ENCODE results near the gene HYAL4.
"Not testable (repeated sequence)": the region's sequence is repeated elsewhere in the genome, so short reads cannot be mapped to it uniquely, and the experiment has no call there.

The HYAL4 gene

DNA sequence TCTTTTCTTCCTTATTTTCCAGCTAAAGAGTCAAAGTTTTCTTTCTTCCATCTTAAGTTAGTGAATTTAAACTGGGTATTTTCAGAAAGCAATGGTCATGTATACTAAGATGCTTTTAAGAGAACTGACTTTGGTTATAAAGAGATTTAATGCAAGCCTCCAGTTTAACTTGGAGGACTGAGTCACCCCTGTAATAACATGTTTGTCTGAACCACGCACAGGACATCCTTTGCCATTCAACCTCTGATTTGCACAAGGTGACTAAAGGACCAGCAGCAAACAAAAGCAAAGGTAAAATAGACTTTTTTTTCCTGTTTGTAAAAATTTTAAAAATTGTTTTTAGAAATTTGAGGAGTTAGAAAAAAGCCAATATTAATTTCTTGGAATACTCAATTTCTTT lies 2.9 kb downstream of the HYAL4 start:
- DNase-seq (ENCODE audit: low read depth in 2 of 2): no peak

DNA sequence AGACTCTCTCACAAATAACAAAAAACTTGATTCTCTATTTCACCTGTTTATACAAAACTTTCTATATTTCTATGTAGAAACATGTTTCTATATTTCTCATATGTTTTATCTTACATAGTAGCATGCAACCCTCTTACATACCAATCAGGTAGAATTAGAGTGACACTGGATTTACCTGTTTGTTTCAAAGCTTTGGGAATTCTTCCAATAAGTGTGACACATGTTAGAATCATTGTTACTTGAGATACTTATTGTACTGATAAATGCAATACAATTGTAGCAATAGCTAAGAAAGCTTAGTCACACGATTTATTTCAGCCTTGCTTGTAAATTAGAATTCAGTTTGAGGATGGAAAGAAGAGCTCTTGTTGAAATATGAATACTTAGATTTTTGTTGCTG lies 4.9 kb downstream of the HYAL4 start:
- DNase-seq (ENCODE audit: low read depth in 2 of 2): no peak

GRCh38 chr7:123851404-123851803 lies 6.4 kb downstream of the HYAL4 start:
- not testable (repeated sequence) for DNase-seq (ENCODE audit: low read depth in 2 of 2)

GRCh38 chr7:123854291-123854690 lies 9.3 kb downstream of the HYAL4 start:
- DNase-seq (ENCODE audit: low read depth in 2 of 2): not testable (repeated sequence)

- not testable (repeated sequence) for DNase-seq (ENCODE audit: low read depth in 2 of 2)
Measured at GRCh38 chr7:123856428-123856827, 11.5 kb downstream of the HYAL4 start.

DNA sequence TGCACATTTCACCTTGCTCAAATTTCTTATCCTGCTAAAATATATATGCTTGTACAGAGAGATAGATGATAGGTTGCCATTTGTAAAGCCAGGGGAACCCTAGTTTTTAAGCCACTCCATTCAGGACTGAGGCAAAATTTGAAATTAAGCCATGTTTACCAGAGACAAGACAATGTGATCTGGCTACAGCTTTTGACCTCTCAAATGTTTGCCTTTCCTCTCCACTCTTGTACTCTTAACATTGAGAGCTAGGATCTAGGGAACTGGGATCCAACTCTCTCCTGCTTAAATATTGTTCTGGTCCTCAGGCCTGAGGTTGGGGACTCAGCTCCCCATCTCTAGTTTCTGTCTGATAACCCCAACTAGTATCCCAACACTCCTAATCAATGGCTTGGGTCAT lies 15.9 kb downstream of the HYAL4 start:
- DNase-seq (ENCODE audit: low read depth in 2 of 2): no peak

- no peak for DNase-seq (ENCODE audit: low read depth in 2 of 2)
Measured at GRCh38 chr7:123862775-123863174, 17.8 kb downstream of the HYAL4 start.

DNA sequence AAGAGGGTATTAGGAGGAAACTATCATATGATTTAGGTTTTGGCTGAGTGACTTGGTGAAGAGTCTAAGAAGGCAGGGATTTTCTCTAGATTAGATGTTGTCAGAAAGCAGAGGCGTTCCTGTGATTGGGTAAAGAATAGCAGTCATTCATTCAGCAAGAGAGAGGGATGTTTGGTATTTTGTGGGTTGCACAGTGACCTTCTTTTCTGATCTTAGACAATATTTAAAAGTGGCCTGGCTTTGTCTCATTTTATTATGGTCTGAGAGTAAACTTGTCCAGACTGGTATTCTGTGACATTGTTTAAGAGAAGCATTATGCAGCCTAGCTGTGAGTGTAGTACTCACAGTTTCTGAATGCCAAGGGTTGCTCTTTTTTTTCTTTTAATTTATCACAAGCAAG lies 18.5 kb downstream of the HYAL4 start:
- no peak for DNase-seq (ENCODE audit: low read depth in 2 of 2)

GRCh38 chr7:123864012-123864411 lies 19.0 kb downstream of the HYAL4 start:
- no peak for DNase-seq (ENCODE audit: low read depth in 2 of 2)

GRCh38 chr7:123864436-123864835 lies 19.5 kb downstream of the HYAL4 start:
- DNase-seq (ENCODE audit: low read depth in 2 of 2): no peak

GRCh38 chr7:123864966-123865365 lies 20.0 kb downstream of the HYAL4 start:
- no peak for DNase-seq (ENCODE audit: low read depth in 2 of 2)

DNA sequence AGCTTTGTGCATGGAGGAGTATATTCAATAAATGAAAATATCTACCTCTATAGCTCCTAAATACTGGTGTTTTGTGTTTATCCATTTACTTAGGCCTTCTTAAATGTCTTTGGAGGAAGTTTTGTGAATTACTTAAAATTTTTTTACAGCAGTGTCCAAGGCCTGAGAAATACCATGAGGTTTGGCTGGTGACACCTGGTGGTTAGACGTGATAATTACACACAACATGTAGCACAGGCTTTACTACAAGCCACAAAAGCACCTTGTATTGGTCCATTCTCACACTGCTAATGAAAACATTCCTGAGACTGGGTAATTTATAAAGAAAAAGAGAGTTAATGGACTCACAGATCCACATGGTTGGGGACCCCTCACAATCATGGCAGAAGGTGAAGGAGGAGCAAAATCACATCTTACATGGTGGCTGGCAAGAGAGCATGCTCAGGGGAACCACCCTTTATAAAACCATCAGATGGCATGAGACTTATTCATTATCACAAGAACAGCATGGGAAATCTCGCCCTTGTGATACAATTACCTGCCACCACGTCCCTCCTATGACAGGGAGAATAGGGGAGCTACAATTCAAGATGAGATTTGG lies 20.6 kb downstream of the HYAL4 start:
- no peak for DNase-seq (ENCODE audit: low read depth in 2 of 2)

DNA sequence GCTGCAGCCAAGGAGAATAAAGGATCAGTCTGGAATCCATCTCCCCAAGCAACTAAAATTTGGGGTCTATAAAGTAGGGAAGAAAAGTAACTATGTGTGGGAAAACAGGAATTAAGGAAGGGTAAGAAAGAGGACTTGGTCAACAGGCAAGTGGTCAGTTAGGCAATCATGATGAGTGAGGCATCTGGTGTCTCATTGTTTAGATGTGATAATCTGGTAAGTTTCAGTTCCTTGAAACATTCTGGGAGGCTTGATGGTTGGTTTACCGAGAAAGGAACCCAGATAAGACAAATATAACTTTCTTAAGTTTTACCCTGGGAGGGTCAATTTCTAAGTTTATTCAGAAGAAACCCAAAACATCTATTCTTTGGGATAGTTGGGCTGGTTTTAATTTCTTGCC lies 22.3 kb downstream of the HYAL4 start:
- DNase-seq (ENCODE audit: low read depth in 2 of 2): no peak

DNA sequence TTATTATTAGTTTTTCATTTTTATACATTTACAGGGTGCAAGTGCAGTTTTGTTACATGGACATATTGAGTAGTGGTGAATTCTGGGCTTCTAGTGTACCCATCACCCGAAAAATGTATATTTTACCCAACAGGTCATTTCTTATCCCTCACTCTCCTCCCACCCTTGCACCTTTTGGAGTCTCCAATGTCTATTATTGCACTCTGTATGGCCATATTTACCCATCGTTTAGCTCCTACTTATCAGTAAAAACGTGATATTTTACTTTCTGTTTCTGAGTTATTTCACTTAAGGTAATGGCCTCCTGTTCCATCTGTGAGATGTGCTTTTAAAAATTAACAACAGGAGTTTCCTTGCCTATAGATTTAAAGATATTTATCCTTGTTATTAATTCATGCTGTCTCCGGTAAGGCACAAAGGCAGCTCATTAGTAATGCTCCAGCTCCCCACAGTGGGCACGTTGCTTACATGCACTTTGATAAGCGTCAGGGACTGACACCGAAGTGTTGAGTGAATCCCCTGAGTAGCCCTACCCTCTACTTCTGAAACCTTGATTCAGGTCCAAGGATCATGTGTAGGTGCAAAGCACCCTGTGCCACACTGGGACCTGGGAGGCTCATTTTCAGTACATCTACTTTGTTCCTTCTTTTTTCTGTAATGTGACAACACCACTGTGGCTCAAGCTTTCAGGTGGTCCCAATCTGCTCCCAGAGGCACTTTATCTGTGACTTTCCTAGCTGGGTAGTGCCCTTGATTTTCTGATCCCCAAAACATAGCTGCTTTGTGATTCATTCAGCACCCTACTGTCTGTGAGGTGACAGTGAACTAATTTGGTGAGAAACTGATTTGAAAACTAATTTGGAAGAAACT lies 27.3 kb downstream of the HYAL4 start:
- DNase-seq (ENCODE audit: low read depth in 2 of 2): no peak

- DNase-seq (ENCODE audit: low read depth in 2 of 2): no peak
Measured at GRCh38 chr7:123872908-123873307, 27.9 kb downstream of the HYAL4 start.

DNA sequence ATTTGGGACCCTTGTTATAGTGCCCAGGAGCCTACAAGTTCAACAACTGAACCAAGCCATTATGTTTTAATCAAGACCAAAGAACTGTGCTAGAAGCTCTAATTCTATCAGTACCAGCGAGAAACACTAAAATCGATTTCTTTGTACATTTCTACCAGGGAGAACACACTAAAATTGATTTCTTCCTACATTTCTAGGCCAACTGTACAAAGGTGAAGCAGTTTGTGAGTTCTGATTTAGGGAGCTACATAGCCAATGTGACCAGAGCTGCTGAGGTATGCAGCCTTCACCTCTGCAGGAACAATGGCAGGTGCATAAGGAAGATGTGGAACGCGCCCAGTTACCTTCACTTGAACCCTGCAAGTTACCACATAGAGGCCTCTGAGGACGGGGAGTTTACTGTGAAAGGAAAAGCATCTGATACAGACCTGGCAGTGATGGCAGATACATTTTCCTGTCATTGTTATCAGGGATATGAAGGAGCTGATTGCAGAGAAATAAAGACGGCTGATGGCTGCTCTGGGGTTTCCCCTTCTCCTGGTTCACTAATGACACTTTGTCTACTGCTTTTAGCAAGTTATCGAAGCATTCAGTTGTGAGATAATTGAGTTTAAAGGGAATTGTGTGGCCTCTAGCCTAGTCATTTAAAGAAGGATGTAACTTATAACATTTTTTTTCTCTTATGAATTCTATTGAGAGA lies 31.7 kb downstream of the HYAL4 start:
- no peak for DNase-seq (ENCODE audit: low read depth in 2 of 2)

DNA sequence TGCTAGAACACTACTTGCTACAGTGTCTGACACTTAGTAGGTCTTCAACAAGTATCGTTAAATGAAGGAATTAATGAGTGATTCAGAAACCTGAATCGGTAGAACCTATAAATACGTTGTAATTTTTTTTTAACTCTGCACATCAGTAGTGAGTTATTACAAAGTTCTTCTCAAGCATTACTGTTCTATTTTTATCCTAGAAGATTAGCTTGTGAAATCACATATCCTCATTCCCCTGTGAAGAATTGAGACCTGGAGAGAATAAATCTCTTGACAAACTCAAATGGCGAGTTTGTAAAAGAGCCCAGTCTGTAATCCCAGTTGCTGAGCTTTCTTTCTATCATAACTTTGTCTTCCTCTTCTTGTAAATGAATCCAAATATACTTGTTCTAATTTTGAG lies 34.7 kb downstream of the HYAL4 start:
- DNase-seq (ENCODE audit: low read depth in 2 of 2): no peak

DNA sequence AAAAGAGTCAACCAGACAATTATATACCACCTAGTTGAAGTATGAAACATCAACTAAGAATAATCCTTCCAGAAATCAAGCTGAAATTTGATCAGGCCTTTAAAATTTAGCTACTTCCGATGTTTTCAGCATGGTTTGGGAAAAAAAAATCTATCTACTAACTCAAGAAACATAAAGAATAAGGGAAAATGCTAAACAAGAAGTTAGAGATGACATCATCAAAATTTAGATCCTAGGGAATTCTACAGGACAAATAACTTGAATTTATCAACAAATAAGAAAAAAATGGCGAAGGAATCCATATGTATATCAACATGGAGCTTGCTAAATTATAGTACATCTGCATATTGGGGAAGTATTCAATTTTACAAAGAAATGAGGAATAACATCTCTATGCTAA lies 36.3 kb downstream of the HYAL4 start:
- DNase-seq (ENCODE audit: low read depth in 2 of 2): no peak

GRCh38 chr7:123883154-123883553 lies 38.2 kb downstream of the HYAL4 start:
- no peak for DNase-seq (ENCODE audit: low read depth in 2 of 2)

DNA sequence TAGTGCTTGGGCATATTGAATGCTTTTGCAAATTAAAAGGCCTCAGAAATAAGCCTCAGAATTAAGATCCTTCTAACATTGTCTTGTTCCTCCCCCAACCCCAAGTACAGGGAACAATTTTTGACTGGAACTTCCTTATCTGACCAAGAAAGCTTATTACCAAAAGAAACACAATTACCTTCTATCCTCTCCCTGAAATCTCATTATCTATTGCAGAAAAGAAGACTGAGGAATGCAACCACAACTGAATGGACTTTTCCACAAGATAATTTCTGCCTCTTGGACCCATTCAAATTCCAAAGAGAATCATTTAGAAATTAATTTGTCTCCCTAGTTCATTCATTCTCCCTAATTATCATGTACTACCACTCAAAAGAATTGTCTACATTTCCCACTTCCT lies 43.2 kb downstream of the HYAL4 start:
- DNase-seq (ENCODE audit: low read depth in 2 of 2): no peak

GRCh38 chr7:123894753-123895152 lies 49.8 kb downstream of the HYAL4 start:
- DNase-seq (ENCODE audit: low read depth in 2 of 2): not testable (repeated sequence)

- no peak for DNase-seq (ENCODE audit: low read depth in 2 of 2)
Measured at GRCh38 chr7:123901101-123901500, 56.1 kb downstream of the HYAL4 start.

DNA sequence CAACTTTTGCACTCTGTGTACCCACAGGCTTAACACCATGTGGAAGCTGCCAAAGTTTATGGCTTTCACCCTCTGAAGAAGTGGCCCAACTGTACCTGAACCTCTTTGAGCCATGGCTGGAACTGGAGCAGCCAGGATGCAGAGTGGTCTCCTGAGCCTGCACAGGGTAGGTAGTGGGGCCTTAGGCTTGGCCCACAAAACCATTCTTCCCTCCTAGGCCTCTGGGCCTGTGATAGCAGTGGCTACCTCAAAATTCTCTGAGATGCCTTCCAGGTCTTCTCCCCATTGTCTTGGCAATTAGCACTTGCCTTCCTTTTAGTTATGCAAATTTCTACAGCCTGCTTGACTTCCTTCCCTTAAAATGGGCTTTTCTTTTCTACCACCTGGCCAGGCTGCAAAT lies 60.7 kb downstream of the HYAL4 start:
- DNase-seq (ENCODE audit: low read depth in 2 of 2): no peak

Measured in stimulated activated CD4-positive, alpha-beta T cell treated with anti-CD3 and anti-CD28 coated beads, Interleukin-1b, Interleukin-23, amount 100 ng/mL, for 1 hour (primary cell).